GM21367 (cell line): ENCODE data around the gene GNG7.
"Not testable (repeated sequence)": the region's sequence is repeated elsewhere in the genome, so short reads cannot be mapped to it uniquely, and the experiment has no call there.

Experiments
- ATAC-seq: cut with Tn5 transposase; IDR thresholded peaks from one replicate; pipeline ENCODE4 v1.9.1; 2021; ENCODE audit not compliant: unreplicated experiment

The GNG7 gene

GRCh38 chr19:2519482-2519881 is 183.0 kb downstream of the GNG7 start:
- ATAC-seq, result no peak

- not testable (repeated sequence) for ATAC-seq
Measured at GRCh38 chr19:2518856-2519255, 183.6 kb downstream of the GNG7 start.

DNA sequence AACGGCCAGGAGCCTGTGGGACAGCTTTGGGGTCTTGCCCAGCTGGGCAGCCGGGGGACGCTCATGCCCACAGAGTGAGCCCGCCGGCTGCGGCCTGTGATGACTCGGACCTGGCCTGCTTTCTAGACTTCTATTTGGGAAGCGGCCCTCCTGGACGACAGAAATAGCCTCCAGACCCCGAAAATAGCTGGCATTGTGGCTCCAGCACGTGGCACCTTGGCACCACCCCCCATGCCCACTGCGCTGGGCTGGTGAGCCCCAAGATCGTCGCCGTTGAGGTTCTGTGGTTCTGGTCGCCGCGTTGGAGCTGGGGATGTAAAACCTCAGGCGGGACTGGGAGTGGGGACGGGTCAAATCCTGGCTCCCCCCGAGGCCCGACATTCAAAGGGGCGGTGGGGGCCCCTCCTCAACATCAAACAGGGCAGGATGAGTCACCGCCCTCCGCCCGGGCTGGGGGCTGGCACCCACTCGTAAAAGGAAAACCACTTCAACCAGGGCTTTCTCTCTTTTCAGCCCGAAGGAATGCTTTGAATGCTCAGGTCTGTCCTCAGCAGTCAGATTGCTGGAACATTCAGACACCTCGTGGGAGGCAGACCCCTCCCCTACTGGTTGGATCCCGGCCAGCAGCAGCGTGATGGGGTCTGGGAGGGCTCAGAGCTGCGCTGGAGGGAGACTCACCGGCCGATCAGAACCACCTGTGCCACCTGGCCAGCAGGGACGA is 184.5 kb downstream of the GNG7 start:
- ATAC-seq, result no peak

GRCh38 chr19:2516727-2517126 is 185.8 kb downstream of the GNG7 start:
- no peak for ATAC-seq

DNA sequence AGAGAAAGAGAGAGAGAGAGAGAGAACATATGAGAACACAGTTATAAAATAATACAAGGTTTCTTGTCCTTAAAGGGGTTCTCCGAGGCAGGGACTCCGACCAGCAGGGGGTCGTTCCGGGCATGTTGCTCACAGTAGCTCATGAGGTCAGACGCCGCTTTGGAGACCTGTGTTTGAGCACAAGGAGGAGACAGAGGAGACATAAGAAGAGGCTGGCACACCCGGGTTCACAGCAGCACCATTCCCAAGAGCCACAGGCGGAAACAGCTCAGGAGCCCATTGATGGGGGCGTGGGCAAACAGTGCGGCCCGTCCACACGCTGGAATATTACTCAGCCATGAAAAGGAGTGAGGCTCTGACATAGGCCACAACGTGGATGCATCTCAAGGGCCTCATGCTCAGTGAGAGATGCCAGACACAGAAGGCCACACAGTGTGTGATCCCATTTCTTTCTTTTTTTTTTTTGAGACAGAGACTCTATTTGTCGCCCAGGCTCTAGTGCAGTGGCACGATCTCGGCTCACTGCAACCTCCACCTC is 187.4 kb downstream of the GNG7 start:
- ATAC-seq, result no peak

DNA sequence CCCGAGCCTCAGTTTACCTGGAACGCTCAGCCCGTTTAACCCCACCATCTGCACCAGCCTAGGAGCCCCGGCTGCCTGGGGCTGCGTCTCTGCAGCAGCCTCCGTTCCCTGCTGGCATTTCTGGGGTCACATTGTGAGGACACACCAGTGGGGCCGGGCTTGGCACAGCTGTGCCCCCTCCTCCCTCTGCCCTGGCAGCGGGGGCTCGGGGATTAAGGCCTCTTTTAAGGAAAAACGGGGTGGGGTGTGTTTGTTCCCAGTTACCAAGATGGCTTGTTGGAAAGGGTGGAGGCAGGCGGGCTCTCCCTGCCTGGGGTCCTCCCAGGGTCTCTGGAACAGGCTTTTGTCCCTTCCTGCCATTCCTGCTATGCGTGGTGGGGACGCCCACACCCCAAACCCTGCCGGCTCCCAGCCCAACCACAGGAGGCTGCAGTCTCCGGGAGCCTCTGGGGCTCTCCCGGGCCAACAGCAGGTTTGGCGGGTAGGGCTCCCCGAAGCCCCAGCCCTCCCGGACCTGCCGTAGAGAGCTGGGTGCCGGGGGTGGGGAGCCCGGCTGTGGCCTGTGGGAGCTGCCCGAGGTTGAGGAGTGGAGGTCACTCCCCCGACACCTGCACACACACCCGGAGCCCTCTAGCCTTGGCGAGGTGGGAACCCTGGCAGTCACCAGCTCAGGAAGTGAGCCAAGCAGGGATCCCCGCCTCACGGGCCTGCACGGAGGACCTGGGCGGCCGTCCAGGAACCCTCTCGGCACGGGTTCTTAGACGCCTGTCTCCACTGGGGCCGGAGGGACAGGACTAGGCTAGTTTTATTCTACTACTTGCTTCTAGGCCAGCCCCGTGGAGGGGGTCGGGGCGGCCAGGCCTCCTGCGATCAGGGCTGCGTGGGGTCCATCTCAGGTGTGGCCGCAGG is 189.7 kb downstream of the GNG7 start:
- no peak for ATAC-seq

DNA sequence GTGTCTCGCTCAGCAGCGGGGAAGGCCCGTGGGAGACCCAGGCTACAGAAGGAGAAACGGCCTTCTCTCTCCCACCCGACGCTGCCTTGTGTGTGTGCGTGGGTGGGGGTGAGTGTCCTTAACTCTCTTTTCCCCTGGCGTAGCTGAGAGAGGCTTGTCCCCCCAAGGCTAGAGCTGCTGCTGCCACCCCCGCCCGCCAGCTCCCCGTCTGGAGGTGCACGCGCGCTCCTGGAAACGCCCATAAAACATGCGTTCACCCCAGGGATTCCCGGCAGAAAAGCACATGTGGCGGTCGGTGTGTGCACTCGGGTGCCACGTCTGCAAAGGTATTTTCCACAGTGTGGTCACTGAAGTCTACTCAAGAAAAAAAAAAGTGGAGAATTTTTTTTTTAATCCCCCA is 190.5 kb downstream of the GNG7 start:
- ATAC-seq, result no peak

GRCh38 chr19:2511570-2511969 is 190.9 kb downstream of the GNG7 start:
- ATAC-seq, result no peak

- no peak for ATAC-seq
Measured at GRCh38 chr19:2509096-2509495, 193.4 kb downstream of the GNG7 start.

- ATAC-seq, result no peak
Measured at GRCh38 chr19:2507109-2507508, 195.4 kb downstream of the GNG7 start.

DNA sequence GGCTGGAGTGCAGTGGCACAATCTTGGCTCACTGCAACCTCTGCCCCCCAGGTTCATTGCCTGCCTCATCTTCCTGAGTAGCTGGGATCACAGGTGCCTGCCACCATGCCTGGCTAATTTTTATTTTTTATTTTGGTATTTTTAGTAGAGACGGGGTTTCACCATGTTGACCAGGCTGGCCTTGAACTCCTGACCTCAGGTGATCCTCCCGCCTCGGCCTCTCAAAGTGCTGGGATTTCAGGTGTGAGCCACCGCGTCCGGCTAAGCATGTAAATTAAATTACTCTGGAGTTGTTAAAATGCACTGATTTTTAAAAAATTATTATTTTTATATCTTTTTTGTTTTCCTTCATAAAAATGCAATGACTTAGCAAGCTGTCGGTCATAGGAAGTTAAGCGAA is 195.8 kb downstream of the GNG7 start:
- ATAC-seq, result not testable (repeated sequence)

DNA sequence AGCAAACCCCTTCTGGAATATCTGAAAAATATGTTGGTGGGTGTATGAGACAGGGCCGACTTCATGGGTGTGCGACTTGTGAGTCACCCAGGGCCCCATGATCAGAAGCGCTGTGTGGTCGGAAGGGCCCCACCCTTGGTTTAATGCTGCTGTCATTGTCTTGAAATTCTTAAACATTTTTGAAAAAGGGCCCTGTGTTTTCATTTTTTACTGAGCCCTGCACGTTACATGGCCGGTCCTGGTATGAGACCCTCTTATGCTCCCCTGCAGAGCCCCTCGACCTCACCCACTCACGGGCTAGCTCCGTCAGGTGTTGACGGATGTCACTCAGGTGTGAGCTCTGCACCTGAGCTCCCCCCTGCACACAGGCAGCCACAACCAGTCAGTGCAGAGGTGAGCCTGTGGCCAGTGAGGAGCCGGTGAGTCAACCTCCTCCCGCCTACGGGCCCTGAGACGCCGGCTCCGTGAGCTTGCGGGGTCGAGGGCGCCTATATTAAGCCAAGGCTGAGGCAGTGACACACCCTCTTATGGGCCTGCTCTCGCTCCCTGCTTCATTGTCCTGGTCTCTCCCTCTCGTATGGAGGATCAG is 198.9 kb downstream of the GNG7 start:
- no peak for ATAC-seq

DNA sequence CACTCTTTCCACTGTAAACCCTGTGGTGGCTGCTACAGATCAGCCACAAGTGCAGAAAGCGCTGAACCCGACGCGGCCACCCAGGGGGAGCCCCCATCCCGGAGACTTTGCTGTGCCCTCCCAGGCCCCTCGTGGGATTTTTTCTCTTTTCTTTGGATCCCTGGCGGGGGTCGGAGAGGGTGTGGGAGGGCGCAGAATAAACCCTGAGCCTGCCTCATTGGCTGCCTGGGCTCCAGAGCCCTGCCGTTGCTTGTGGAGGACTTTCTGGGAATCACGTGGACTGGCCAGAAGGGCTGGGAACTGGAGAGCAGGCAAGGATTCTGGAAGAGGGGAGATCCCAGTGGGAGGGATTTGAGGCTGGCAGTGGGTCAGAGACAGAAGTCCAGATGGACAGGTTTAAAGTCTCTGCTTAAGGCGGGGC is 201.6 kb downstream of the GNG7 start:
- ATAC-seq, result no peak

DNA sequence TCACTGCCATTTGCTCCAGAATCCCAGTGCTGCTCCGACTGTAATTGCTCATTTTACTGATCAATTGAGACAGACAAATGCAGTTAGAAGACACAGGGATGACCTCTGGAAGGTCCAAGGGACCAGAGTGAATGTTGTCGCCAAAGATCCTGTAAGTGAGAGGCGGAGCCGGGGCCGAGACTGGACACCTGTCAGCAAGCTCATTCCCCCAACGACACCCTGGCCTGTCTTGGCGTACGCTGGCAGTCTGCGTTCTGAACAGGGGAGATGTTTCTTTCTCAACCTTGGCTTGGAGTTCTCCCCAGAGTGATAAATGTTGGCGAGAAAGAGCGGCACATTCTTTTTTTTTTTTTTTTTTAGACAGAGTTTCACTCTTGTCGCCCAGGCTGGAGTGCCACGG is 202.3 kb downstream of the GNG7 start:
- no peak for ATAC-seq

GRCh38 chr19:2497186-2497585 is 205.3 kb downstream of the GNG7 start:
- no peak for ATAC-seq

- ATAC-seq, result no peak
Measured at GRCh38 chr19:2495651-2496316, 206.7 kb downstream of the GNG7 start.

- ATAC-seq, result no peak
Measured at GRCh38 chr19:2495130-2495641, 207.3 kb downstream of the GNG7 start.

GRCh38 chr19:2494447-2495129 is 207.9 kb downstream of the GNG7 start:
- no peak for ATAC-seq

DNA sequence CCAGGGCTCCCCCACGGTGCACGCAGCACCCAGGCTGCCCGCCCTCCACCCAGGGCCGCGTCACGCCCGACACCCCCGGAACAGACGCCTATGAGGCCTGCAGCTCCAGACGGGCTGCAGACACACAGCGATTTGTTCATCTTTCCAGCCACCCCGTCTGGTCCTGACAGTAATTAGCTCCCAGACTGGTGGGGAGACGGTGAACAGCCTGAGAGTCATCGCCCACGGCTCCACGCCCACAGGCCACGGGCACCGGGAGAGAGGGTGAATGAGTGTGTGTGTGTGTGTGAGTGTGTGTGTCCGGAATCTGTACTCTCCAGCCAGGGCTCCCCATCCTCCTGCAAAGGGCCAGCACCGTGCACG is 208.4 kb downstream of the GNG7 start:
- no peak for ATAC-seq

DNA sequence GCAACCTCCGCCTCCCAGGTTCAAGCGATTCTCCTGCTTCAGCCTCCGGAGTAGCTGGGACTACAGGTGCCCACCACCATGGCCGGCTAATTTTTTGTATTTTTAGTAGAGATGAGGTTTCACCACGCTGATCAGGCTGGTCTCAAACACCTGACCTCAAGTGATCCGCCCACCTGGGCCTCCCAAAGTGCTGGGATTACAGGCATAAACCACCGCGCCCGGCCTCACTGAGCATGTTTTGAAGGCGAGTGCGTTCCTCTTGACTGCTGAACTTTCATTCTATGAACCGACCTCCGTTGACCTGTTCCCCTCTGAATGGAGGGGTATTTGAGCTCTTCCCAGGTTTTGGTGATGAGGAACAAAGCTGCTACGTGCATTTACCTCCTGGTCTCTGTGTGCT is 209.0 kb downstream of the GNG7 start:
- not testable (repeated sequence) for ATAC-seq
